GM19395 (cell line): ENCODE data around the gene FIGLA.
"Not testable (repeated sequence)": the region's sequence is repeated elsewhere in the genome, so short reads cannot be mapped to it uniquely, and the experiment has no call there.

Experiments used
- ATAC-seq: cut with Tn5 transposase; IDR thresholded peaks from one replicate; pipeline ENCODE4 v1.9.1; 2021; ENCODE audit warnings: mild to moderate bottlenecking, moderate library complexity; ENCODE audit not compliant: unreplicated experiment

FIGLA gene

DNA sequence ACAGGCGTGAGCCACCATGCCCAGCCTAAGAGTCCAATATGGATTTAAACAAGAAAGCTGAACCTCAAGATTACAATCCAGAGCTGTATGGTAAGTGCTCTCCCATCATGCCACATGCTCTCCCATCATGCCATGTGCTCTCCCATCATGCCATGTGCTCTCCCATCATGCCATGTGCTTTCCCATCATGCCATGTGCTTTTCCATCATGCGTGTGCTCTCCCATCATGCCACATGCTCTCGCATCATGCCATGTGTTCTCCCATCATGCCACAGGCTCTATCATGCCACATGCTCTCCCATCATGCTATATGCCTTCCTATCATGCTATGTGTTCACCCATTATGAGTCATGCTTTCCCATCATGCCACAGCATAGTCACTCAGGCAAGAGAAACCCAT is 43.2 kb downstream of the FIGLA start:
- no peak for ATAC-seq

DNA sequence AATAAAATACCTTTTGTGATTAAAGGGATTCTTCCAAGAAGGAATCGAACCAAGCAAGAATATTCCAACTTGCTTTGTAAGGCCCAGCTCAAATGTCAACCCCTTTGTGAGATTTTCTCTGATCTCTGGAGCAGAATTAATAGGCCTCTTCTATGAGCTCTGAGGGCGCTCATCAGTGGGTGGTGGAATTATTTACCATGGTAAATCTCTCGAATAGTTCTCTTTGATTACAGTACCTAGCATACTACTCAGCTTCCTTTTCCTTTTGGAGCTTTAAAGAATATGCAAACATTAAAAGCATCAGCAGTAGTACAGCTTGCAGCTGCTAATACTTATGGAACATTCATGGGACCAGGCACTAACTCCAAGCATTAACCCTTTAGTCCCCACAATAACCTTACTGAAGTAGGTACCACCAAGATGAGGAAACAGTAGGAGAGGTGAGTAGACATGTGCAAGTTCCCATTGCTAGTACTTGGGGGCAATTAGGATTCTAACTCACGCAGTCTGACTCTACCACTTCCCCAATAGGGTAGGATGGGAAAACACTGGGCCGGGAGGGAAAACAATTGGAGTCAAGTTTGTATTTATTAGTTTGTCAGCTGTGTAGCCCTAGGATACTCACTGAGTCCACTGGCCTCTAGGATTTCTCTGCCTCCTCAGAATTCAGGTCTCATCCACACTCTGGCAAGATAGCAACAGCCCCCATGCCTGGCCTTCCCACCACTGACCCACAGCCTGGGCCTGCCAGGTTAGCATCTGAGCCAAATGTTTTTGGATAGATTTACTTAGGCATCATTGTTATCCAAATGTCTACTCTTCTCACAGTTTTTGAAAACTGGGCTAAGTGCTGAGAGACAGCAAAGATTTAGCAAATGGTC is 44.1 kb downstream of the FIGLA start:
- no peak for ATAC-seq

- ATAC-seq, result no peak
Observed at GRCh38 chr2:70745276-70745825, 45.1 kb downstream of the FIGLA start.

GRCh38 chr2:70744397-70744796 is 46.0 kb downstream of the FIGLA start:
- no peak for ATAC-seq

DNA sequence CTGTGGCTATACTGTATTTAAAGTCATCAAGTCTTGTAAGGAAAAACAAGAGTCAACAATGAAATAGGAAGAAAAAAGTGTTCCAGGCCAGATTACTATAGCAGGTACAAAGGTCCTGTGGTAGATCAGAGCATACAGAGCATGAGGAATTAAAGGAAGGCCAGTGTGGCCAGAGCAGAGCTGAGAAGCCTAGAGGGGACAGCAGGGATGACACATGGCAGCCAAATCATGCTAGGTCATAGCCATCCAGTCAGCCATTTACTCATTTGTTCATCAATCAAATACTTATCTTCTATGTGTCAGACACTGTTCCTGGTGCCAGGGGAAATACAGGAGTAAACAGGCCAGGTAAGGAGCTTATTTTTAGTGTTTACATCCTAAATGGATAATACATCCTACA is 46.8 kb downstream of the FIGLA start:
- no peak for ATAC-seq

DNA sequence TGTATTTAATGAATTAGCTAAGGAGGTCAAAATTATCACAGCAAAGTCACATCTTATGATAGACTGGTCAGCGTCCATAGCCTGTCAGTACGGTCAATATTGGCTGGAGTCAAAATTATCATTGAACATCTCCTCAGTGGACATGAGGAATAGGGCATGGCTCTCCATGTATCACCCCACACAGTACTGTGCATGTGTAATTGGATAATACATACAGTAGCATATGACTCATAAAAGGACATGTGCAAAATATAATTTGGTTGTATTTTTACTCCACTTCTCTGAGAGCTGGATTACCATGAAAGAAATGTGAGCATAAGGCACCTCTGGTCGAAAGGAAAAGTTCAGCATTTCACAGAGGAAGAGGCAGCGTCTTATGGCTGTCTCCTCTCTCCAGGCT is 47.4 kb downstream of the FIGLA start:
- ATAC-seq, result no peak

GRCh38 chr2:70739492-70739891 is 51.0 kb downstream of the FIGLA start:
- ATAC-seq, result not testable (repeated sequence)

- ATAC-seq, result no peak
Observed at GRCh38 chr2:70738159-70738558, 52.3 kb downstream of the FIGLA start.

DNA sequence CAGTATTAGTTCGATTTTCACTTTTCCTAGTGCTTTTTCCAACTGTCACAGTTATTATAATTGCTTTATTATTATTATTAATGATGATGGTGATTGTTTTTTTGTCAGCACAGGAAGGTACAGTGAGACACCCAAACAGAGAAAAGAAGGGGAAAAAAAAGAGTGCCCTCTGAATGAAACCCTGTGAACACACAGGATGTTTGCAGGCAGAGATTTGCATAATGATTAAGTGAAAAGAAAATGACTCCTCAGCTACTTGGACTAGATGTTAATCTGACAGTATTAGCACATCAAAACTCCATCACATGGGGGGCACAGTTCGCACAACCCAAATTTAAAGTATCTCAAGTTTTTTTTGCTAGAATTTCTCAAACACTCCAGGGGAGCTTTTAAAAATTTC is 55.4 kb downstream of the FIGLA start:
- no peak for ATAC-seq

DNA sequence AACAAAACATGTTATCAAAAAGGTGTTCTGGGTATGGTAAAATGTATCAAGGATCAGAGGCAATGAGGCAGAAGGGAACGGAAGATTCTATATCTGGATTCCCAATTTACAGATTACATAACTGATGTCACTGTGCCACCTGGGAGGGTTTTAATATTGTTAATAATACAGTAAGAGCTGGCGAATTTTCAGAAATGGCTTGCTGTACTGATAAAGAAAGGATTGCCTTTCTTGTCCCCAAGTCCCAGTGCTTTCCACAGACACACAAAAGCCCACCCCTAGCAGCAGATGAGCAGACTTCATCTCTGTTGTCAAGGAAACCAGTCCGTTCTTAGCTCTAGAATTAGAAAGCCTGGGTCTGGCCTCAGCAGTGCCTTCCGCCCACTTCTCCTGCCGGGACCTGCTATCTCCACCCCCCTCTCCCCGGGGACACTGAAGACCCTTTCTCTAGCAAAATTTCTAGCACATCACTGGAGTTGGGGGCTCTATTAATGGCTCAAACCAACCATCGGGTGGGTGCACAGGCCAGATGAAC is 56.7 kb downstream of the FIGLA start:
- no peak for ATAC-seq

DNA sequence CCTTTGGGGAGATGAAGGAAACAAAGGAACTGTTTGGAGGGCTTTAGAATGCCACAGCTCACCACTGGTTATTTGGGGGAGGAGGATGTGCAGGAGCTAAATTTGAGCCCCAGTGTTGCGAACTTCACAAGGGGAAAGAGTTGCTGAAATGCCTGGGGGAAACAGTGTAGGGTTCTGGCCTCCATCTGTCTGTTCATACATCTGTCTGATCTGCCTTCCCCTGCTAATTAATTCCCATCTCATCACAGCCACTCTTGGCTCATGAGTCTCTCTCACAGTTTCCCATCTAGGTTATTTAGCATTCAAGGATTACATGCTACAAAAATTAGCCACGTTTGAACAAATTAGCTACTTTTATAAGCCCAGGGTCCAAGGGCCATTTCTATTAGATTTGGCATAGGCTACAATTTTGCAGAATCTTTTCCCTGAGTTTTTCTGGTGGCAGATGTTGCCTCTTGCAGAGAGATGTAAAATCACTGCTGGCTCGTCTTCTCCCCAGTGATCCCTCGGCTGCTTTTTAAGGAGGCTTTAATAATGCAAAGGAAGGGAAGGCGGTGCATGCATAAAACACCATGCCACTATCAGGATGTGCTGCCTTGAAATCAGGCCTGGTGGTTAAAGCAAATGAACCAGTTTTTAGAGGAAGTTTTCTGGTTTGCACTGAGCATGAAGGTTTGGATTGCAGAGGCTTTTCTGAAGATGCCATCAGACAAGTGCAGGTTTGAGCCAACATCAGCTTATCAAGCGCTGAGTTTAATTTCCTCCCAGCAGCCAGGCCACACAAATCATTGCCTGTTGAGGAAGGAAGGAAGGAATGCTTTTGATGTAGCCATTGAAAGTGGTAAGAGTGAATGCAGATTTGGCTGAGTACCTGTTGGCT is 57.4 kb downstream of the FIGLA start:
- ATAC-seq, result no peak

DNA sequence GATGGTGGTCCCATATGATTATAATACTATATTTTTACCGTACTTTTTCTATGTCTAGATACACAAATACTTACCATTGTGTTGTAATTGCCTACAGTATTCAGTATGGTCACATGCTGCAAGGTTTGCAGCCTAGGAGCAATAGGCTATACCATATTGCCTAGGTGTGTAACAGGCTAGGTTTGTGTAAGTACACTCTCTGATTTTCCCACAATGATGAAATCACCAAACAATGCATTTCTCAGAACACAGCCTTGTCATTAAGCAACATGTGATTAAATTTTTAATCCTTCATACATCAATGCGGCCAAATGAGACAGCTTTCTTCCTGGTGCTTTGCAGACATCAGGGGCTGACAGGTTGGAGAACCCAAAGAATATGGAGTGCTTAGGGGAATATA is 59.7 kb downstream of the FIGLA start:
- ATAC-seq, result no peak

DNA sequence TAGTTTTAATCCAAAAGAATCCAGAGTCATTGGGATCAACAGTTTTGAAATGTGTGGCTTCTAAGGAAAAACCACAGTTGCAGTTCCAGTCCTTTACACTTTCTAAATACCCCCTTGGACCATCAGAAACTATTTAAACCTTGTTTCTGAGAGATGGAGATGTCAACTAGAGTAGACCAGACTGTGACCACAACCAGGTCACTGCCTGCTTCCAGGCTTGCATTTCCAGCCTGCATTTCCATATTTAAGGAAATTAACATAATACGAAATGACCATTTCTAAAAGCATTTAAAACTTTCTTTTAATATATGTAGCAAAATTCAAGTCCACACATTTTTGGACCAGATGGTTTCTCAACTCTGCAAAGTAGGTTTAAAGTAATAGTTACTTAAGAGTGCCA is 60.8 kb downstream of the FIGLA start:
- ATAC-seq, result no peak

GRCh38 chr2:70728128-70728527 is 62.3 kb downstream of the FIGLA start:
- no peak for ATAC-seq
